HepG2 (cell line): ENCODE measurements around the gene ENPP7. TPM values are rescaled to one million over a fixed set of nuclear protein-coding genes. Genes with fewer than 3 reads are reported as not detected.

ENCODE experiments used
- ATAC-seq: fragments of 200-7000 bp; cut with Tn5 transposase; 3 replicates; pipeline ENCODE4 v1.9.1; 2020; ENCODE audit warnings: mild to moderate bottlenecking, moderate library complexity
- BruUV-seq: library from RNA; stranded (reverse); fragments of 400-500 nt; replicated peaks from 2 replicates; lab custom pipeline; 2021; lab: Mats Ljungman, UMichigan
- CTCF ChIA-PET: fragments of 300-600 bp; formaldehyde crosslinking; extraction: SDS; loops from one replicate; lab custom pipeline; 2021; ENCODE audit warnings: low total read pairs, inconsistent platforms, low intra/inter-chr PET ratio; lab: Yijun Ruan, JAX
- POLR2A ChIA-PET: fragments of 350-600 bp; sonication (Branson Sonifier 250); formaldehyde crosslinking; loops from one replicate; lab custom pipeline; 2020; ENCODE audit warnings: antibody characterized with exemption, inconsistent platforms; lab: Yijun Ruan, JAX
- DNase-seq: peaks from one replicate; pipeline ENCODE4 v3.0.0-alpha.2; 2015; ENCODE audit warnings: low spot score
- FAIRE-seq: peaks from 3 replicates; lab custom pipeline; 2011; peaks lifted over from hg19 to GRCh38; lab: Jason Lieb, UNC
- H2AFZ ChIP-seq: one replicate; pipeline ENCODE4 v1.6.1; 2011; ENCODE audit warnings: low read length, inconsistent platforms
- H3K27ac ChIP-seq: fragments of 300-600 bp; 3 replicates; pipeline ENCODE4 v1.8.0; 2011; ENCODE audit warnings: mixed run types, mild to moderate bottlenecking, mixed read lengths, low read length, inconsistent platforms; ENCODE audit not compliant: insufficient read depth; ENCODE audit errors: extremely low read length
- H3K27me3 ChIP-seq, 2 experiments: fragments of 200-600 bp in 1 of 2; 2 replicates in 1 of 2; 3 replicates in 1 of 2; pipeline versions ENCODE4 v1.6.0 to v1.8.0; 2011; ENCODE audit warnings: low read length in 2 of 2, mild to moderate bottlenecking in 2 of 2, moderate library complexity in 2 of 2, inconsistent platforms in 1 of 2; ENCODE audit not compliant: insufficient read depth in 2 of 2, control insufficient read depth in 1 of 2
- H3K36me3 ChIP-seq, 2 experiments: fragments of 200-600 bp in 1 of 2; replicated peaks in 1 of 2; 2 replicates in 1 of 2; 3 replicates in 1 of 2; pipeline versions ENCODE4 v1.5.1 to v1.8.0; 2011; ENCODE audit warnings: low read length in 2 of 2, inconsistent platforms in 1 of 2; ENCODE audit not compliant: insufficient read depth in 2 of 2, control insufficient read depth in 1 of 2
- H3K4me1 ChIP-seq: 2 replicates; pipeline ENCODE4 v1.5.1; 2012; ENCODE audit warnings: low read length, inconsistent platforms; ENCODE audit not compliant: insufficient read depth
- H3K4me2 ChIP-seq: 2 replicates; pipeline ENCODE4 v1.6.0; 2011; ENCODE audit warnings: low read depth, low read length, inconsistent platforms
- H3K4me3 ChIP-seq, 3 experiments: fragments of 200-600 bp in 1 of 3; sonication (generic), shearing (Covaris generic) in 1 of 3; replicated peaks in 1 of 3; 2 replicates each; pipeline ENCODE4 v1.5.1; 2011 to 2016; ENCODE audit warnings: low read length in 3 of 3, inconsistent platforms in 2 of 3, low read depth in 2 of 3, mild to moderate bottlenecking in 2 of 3, control low read depth in 1 of 3, mixed read lengths in 1 of 3; ENCODE audit not compliant: insufficient read depth in 1 of 3
- H3K79me2 ChIP-seq: one replicate; pipeline ENCODE4 v1.6.1; 2011; ENCODE audit warnings: low read length, inconsistent platforms; ENCODE audit not compliant: insufficient read depth
- H3K9ac ChIP-seq: 2 replicates; pipeline ENCODE4 v1.6.0; 2011; ENCODE audit warnings: mild to moderate bottlenecking, low read depth, low read length, inconsistent platforms; ENCODE audit not compliant: insufficient read depth
- H3K9me3 ChIP-seq: 2 replicates; pipeline ENCODE4 v1.5.1; 2012; ENCODE audit warnings: mild to moderate bottlenecking, low read length
- H4K20me1 ChIP-seq: 2 replicates; pipeline ENCODE4 v1.6.0; 2011; ENCODE audit warnings: inconsistent platforms, mild to moderate bottlenecking, low read length, moderate library complexity; ENCODE audit not compliant: insufficient read depth
- CBFB ChIP-seq: sonication (generic); formaldehyde crosslinking; IDR thresholded peaks from 2 replicates; pipeline ENCODE4 v1.4.0; 2020; ENCODE audit warnings: missing genetic modification reagents
- CREB1 ChIP-seq, 2 experiments: fragments of 450-650 bp in 1 of 2; IDR thresholded peaks; 2 replicates each; pipeline ENCODE4 v1.6.1; 2016 to 2017; ENCODE audit warnings: control low read depth in 1 of 2, mild to moderate bottlenecking in 1 of 2, missing compliant biosample characterization in 1 of 2, missing genetic modification characterization in 1 of 2
- CREBL2 ChIP-seq: sonication (generic); formaldehyde crosslinking; IDR thresholded peaks from 2 replicates; pipeline ENCODE4 v1.8.1; 2023; ENCODE audit warnings: missing genetic modification reagents, mild to moderate bottlenecking, borderline replicate concordance
- ETV5 ChIP-seq: IDR thresholded peaks from 2 replicates; pipeline ENCODE4 v1.6.1; 2018; ENCODE audit warnings: missing biosample characterization, missing genetic modification reagents, inconsistent platforms, borderline replicate concordance
- HMGXB3 ChIP-seq: sonication (generic); formaldehyde crosslinking; IDR thresholded peaks from 2 replicates; pipeline ENCODE4 v1.4.0; 2020; ENCODE audit warnings: missing genetic modification reagents, borderline replicate concordance
- MXD4 ChIP-seq: IDR thresholded peaks from 2 replicates; pipeline ENCODE4 v1.6.1; 2016; ENCODE audit warnings: mild to moderate bottlenecking, missing biosample characterization, missing genetic modification reagents
- PITX1 ChIP-seq: sonication (generic); formaldehyde crosslinking; IDR thresholded peaks from 2 replicates; pipeline ENCODE4 v1.5.1; 2020; ENCODE audit warnings: mild to moderate bottlenecking, missing genetic modification reagents
- SALL1 ChIP-seq: sonication (generic); formaldehyde crosslinking; IDR thresholded peaks from 2 replicates; pipeline ENCODE4 v1.8.0; 2022; ENCODE audit warnings: mild to moderate bottlenecking, missing genetic modification reagents
- SMAD3 ChIP-seq: sonication (generic); formaldehyde crosslinking; IDR thresholded peaks from 2 replicates; pipeline ENCODE4 v1.4.0; 2020; ENCODE audit warnings: missing genetic modification reagents
- TAF15 ChIP-seq: fragments of 200-400 bp; formaldehyde crosslinking; IDR thresholded peaks from one replicate; pipeline ENCODE4 v1.6.1; 2018; ENCODE audit warnings: mild to moderate bottlenecking, low read depth, low read length; ENCODE audit not compliant: poor library complexity, severe bottlenecking
- ZNF572 ChIP-seq: sonication (generic); formaldehyde crosslinking; IDR thresholded peaks from 2 replicates; pipeline ENCODE4 v1.5.1; 2020; ENCODE audit warnings: mild to moderate bottlenecking, missing genetic modification reagents
- ZNF580 ChIP-seq: IDR thresholded peaks from 2 replicates; pipeline ENCODE4 v1.6.1; 2016; ENCODE audit warnings: low read depth, borderline replicate concordance
- ZNF704 ChIP-seq: sonication (generic); formaldehyde crosslinking; IDR thresholded peaks from 2 replicates; pipeline ENCODE4 v1.8.1; 2023; ENCODE audit warnings: mild to moderate bottlenecking, inconsistent platforms, moderate library complexity, missing genetic modification reagents, borderline replicate concordance
- ZNF772 ChIP-seq: sonication (generic); formaldehyde crosslinking; IDR thresholded peaks from 2 replicates; pipeline ENCODE4 v1.5.0; 2020; ENCODE audit warnings: mild to moderate bottlenecking, missing genetic modification reagents
- WGBS: methylation state at CpG from one replicate; pipeline ENCODE4 v1.1.6; 2017; ENCODE audit warnings: low lambda C conversion rate; 5-methylcytosine and 5-hydroxymethylcytosine counted together
- in situ Hi-C: cut with HindIII; loops from 2 replicates; pipeline ENCODE4 v1.10.0; 2017; ENCODE audit warnings: low pct_unique_long_range_greater_than_20kb; ENCODE audit not compliant: extremely low pct_ligation_motif_present
- intact Hi-C: fragments of 100-400 bp; cut with micrococcal nuclease; formaldehyde crosslinking; loops from one replicate; pipeline ENCODE4 v1.10.0; 2022; ENCODE audit not compliant: unreplicated experiment
- polyA plus RNA-seq, 8 experiments: library from polyadenylated mRNA; depleted of rRNA in 3 of 8; stranded (reverse) in 7 of 8; unstranded in 1 of 8; fragments of >200 nt; fragmentation: Illumina TruSeq in 4 of 8; extraction: Trizol in 4 of 8; gene quantifications; 2 replicates each; pipeline versions ENCODE4 v1.2.1 to v1.2.3, GENCODE V29; 2011 to 2016; ENCODE audit warnings: low read depth in 4 of 8, missing spikeins in 1 of 8, mixed read lengths in 1 of 8; ENCODE audit not compliant: insufficient read depth in 1 of 8
- total RNA-seq, 5 experiments: library from RNA; depleted of rRNA; stranded (reverse); fragments of >200 nt; fragmentation: Illumina TruSeq; extraction: Trizol; gene quantifications; 2 replicates each; pipeline ENCODE4 v1.2.3, GENCODE V29; 2016; ENCODE audit warnings: low read depth in 1 of 5

ENPP7 gene
- total and polyA plus RNA-seq, 2 of the 13 experiments (the other 11 are each of a cell fraction or from before 2014, with no cell fraction given) = 1.1 to 2.2 TPM

- no peak for TF ChIP-seq ZNF572
Observed at GRCh38 chr17:79722787-79723186, 8.0 kb upstream of the ENPP7 start (continued).

- H4K20me1 ChIP-seq = no peaks in the 10 kb centered on the region
- FAIRE-seq = peak; percentile 94
- peak overlapping the region; percentile 53 for H3K4me2 ChIP-seq
- ChIA-PET CTCF (no interaction called here), POLR2A (interaction anchor here (0.6 to 2.2 kb wide), 3 partner anchors 14 to 702 kb away, joined by 5 to 8 read pairs (median 6); partner anchors contain the start of gene CBX8)
- 63% methylated on average over 21 of the region's 22 CpGs for WGBS
- H2AFZ ChIP-seq = no peak overlapping the region
- ATAC-seq = peak; percentile 49
- BruUV-seq = no TSS peak
- H3K4me1 ChIP-seq = peaks cover 60% of the 10 kb centered on the region
- no peaks in the 10 kb centered on the region for H3K9me3 ChIP-seq
- peak; percentile 88 for DNase-seq
- no peak overlapping the region; the same call in 1 of the 2 replicates for H3K9ac ChIP-seq
- peak overlapping the region in 1 of 3 experiments; percentile 27; a peak in 1 of 6 replicates for H3K4me3 ChIP-seq
- intact Hi-C loops (no loop called here), in situ Hi-C loops (no loop called here)
- no peaks in the 10 kb centered on the region for H3K79me2 ChIP-seq
- H3K36me3 ChIP-seq = no peaks in the 10 kb centered on the region
- H3K27ac ChIP-seq = no peak overlapping the region
- H3K27me3 ChIP-seq = no peaks in the 10 kb centered on the region
- TF ChIP-seq CBFB (CRISPR knock-in tag) (peak; percentile 18; the same call in 1 of the 2 replicates), TAF15 (no peak), SMAD3 (CRISPR knock-in tag) (no peak), ZNF704 (0 out of 2 replicates have a peak, but pooled peaks have one; percentile 62), CREBL2 (no peak), MXD4 (CRISPR knock-in tag) (peak; percentile 17; the same call in 1 of the 2 replicates), PITX1 (CRISPR knock-in tag) (peak; percentile 14; the same call in 1 of the 2 replicates), ETV5 (peak; percentile 33; the same call in 1 of the 2 replicates), ZNF772 (no peak), CREB1 (IDR thresholded peaks at IDR 0.05) (0 out of 2 replicates have a peak, but pooled peaks have one; percentile 9), CREB1 (CRISPR knock-in tag; IDR thresholded peaks at IDR 0.05) (peak; percentile 72), HMGXB3 (CRISPR knock-in tag) (peak; percentile 87), ZNF580 (CRISPR knock-in tag) (0 out of 2 replicates have a peak, but pooled peaks have one; percentile 24), SALL1 (CRISPR knock-in tag) (peak; percentile 38; the same call in 1 of the 2 replicates)
Observed at GRCh38 chr17:79728169-79728907, 2.4 kb upstream of the ENPP7 start.
